GM13976 (cell line): ENCODE results near the gene SIAE.
A peak's percentile ranks its signal among the peaks of the same experiment; 100 is the strongest.

ENCODE experiments used
- DNase-seq: peaks from one replicate; pipeline ENCODE4 v3.0.0; 2012; ENCODE audit warnings: low spot score
- CTCF ChIP-seq: IDR thresholded peaks from 2 replicates; pipeline ENCODE4 v1.5.1; 2012; ENCODE audit warnings: borderline replicate concordance, mild to moderate bottlenecking; ENCODE audit not compliant: insufficient read depth; ENCODE audit errors: extremely low read depth, missing control alignments, control extremely low read depth
- in situ Hi-C: fragments of 300-500 bp; cut with MboI; formaldehyde crosslinking; loops from one replicate; pipeline ENCODE4 v1.12.0; 2022; ENCODE audit warnings: low sequenced_read_pairs, mixed read lengths, inconsistent platforms; ENCODE audit not compliant: unreplicated experiment

SIAE gene

DNA sequence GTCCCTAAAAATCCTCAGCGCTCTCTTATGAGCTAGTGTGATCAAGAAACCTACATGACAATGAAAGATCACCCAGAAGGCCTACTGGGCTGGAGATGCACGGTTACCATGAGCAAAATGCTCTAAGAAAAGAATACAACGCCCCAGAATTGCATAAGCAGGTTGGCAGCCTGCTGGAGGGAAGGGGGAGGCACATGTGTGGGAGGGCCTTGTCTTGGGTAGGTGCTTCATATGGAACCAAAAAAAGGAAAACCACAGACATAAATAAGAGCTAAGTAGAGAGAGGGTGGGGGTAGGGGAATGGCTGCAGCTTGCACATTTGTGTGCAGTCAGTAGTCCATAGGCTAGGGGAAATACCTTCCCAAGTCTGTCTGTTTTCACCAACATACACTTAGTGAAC is 2.8 kb downstream of the SIAE start:
- in situ Hi-C loops = loop anchor here (10.0 kb wide), 1 partner anchor 94 kb away; the partner anchor contains the start of gene ESAM
- no peak for DNase-seq

GRCh38 chr11:124669193-124669592 is 4.3 kb downstream of the SIAE start:
- in situ Hi-C loops = loop anchor here (10.0 kb wide), 1 partner anchor 166 kb away; no protein-coding TSS in a partner anchor
- TF ChIP-seq CTCF = peak; percentile 75
- peak; percentile 72 for DNase-seq

More for the DNA sequence above, 2.8 kb downstream of the SIAE start:
- no peak for TF ChIP-seq CTCF

DNA sequence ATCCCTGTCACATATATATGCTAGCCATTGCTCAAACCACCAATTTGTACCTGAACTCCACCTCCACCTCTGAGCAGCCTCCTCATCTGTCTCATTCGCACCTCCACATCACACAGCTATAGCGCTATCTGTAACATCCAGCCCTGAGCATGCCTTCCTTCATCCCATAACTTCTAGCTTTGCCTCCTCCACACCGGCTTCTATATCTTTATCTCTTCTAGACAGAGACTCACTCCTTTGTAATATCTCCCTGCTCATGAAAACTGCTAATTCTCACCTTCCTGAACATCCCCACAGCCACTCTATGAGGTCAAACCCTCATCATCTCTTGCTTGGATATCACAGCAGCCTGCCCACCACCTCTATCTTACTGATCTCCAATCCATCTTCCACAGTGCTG is 5.9 kb downstream of the SIAE start:
- no peak for DNase-seq
- in situ Hi-C loops = loop anchor here (10.0 kb wide), 1 partner anchor 167 kb away; no protein-coding TSS in a partner anchor
- TF ChIP-seq CTCF = no peak

DNA sequence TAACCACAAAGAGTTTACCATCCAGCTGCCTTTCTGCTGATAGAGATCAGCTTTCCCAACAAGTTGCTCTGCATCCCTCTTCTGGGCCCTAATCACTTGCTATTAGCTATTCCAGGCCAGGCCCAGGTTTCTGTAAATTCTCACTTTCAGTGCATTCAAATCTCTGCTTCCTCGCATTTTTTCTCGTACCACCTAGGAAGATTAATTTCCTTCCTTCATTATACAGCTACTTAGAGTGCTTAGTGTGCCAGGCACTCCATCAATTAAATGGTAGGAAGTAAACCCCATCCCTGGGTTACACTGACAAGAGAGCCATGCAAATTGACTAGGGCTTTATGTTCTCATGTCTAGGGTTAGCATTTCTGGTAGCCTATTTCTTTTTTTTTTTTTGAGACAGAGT is 9.7 kb downstream of the SIAE start:
- DNase-seq = no peak
- no peak for TF ChIP-seq CTCF
- in situ Hi-C loops = loop anchor here (10.0 kb wide), 1 partner anchor 171 kb away; no protein-coding TSS in a partner anchor

- in situ Hi-C loops = loop anchor here (10.0 kb wide), 1 partner anchor 173 kb away; no protein-coding TSS in a partner anchor
- no peak for DNase-seq
- no peak for TF ChIP-seq CTCF
Measured at GRCh38 chr11:124662106-124662505, 11.4 kb downstream of the SIAE start.

- no peak for TF ChIP-seq CTCF
- in situ Hi-C loops = loop anchor here (10.0 kb wide), 1 partner anchor 173 kb away; no protein-coding TSS in a partner anchor
- no peak for DNase-seq
Measured at GRCh38 chr11:124661553-124661952, 12.0 kb downstream of the SIAE start.
